Pulmonary artery endothelial cell (primary cell): ENCODE measurements around the gene KCNT1. TPM values are rescaled to one million over a fixed set of nuclear protein-coding genes. Genes with fewer than 3 reads are reported as not detected.
"Not testable (repeated sequence)": the region's sequence is repeated elsewhere in the genome, so short reads cannot be mapped to it uniquely, and the experiment has no call there.

Experiments
- DNase-seq: peaks from one replicate; pipeline ENCODE4 v3.0.0-alpha.2; 2011; ENCODE audit warnings: low read depth, low spot score
- total RNA-seq: library from RNA; depleted of rRNA; stranded (reverse); fragments of >200 nt; gene quantifications from 2 replicates; pipeline ENCODE4 v1.2.3, GENCODE V29; 2014

Gene KCNT1
- under 0.01 TPM in 1 of 2 replicates, not detected in the other for total RNA-seq

DNA sequence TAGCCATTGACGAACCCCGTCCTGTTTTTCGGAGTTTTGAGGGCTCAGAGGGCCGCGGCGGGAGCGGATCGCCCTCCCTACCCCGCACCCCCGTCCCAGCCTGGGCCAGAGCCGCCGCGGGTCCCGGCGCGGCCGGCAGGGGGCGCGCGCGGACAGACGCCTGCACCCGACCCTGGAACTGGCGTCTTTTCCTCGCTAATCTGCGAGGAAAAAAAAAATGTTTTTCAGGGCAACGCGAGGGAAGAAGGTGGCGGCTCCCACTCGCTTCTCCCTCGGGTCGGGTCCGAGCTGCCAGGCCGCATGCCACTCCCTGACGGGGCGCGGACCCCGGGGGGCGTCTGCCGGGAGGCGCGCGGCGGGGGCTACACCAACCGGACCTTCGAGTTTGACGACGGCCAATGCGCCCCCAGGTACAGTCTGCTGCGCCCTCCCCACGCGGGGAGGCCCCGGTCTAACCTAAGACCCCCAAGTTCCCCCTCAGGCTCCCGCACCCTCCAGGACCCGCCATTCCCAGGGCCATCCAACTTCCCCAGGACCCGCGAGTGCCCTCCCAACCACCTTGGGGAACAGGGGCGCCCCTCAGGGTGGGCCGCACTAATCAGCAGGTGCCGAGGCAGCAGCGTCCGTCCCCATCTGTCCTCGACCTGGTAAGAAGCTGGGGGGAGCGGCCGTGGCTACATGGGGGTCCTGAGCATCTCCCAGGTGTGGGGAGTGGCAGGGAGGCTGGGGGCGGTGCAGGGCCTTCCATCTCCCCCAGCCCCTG is at the start of gene KCNT1:
KCNT1 (plus strand) TSS at position 227 of the 763 bp plus-strand sequence; CDS start at position 301, 74 bp downstream.
- no peak for DNase-seq

DNA sequence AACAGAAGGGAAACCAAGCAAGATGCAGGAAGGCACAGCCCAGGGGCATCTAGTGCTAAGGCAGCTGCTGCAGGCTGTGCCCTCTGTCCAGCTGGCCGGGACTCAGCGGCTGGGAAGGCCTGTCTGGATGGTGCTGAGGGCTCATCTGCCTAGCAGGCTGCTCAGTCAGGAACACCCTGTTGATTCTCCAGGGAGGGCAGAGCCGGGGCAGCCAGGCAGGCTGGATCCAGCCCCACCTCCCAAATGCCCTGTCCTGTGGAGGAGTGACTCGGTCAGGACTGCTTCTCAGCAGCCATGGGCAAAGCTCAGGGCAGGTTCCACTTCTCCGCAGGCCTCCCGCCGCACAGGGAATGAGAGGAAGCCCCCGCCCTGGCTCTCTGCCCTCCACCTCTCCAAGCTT is 46.7 kb upstream of the KCNT1 start:
- no peak for DNase-seq

DNA sequence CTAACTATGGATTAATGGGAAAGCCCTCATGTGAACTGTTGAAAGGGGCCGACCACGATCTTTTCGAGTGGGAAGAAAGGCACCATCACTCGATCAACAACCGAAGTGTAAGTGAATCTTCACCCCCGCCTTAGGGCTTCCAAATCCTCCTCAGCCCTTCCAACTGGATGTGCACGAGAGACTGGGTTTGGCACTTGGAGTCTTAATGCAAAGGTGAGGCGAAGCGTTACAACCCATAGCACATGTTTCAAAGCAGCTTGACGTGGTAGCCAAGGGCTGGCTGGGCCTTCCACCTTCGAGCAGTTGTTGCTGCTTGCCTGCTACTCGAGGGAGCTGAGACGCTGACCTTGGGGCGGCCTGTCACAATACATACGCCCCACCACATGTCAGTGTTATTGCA is 44.6 kb upstream of the KCNT1 start:
- no peak for DNase-seq

DNA sequence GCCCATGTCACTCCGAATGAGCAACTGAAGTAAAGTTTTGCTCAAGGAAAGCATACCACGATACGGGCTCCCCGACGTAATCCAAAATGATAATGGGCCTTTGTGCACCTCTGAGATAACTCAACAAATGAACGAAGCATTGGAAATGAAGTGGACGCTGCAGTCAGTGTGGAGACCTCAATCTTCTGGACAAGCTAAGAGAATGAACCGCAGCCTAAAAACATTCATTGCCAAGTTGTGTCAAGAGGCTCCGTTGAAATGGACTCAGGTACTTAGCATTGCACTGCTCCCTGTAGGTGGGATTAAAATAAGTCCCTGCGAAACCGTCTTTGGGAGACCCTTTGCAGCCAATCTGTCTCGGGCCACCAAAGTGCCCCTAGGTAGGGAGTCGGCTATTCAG is 42.7 kb upstream of the KCNT1 start:
- DNase-seq = no peak

DNA sequence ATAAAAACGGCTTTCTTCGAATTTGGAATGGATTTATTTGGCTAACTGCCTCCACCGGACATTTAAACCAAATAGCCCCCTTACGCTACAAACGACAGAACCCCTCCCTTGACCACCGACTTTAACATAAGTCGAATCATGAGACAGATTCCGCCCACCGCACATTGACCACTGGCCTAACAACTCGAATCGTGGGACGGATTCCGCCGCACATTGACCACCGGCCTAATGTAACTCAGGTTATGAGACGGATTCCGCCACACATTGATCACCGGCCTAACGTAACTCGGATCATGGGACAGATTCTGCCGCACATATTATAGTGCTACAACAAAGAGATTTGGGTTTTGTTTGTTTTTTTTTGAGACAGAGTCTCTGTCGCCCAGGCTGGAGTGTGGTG is 41.6 kb upstream of the KCNT1 start:
- no peak for DNase-seq

DNA sequence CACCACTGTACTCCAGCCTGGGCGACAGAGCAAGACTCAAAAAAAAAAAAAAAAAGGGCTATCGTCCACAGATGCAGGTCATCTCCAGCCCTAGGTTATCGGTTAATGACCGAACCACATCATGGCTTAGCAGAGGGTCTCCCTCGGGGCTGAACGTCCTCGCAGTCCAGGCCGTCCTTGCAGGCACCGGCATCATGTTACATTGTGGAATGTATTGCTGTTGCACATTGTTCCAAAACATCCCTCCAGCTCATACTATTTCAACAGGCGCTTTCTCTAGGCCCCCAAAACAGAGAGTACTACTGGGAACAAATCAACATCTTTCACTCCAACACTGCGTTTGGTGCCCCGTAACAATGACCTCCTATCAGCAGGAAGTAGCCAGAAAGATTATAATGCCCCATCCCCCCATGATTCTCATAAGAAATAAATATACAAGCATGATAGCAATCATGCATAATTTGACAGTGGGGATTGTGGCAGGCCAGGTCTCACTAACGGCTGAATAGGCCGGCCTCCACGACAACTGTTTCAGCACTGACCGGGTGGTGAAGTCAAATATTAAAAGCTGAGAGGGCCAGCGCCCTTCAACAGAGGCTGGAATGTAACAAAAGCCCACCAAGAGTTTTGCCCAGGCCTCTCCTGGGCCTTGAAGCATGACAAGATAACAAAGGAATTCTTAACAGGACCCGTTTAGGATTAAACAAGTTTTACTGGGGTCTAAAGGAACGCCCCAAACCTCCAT is 40.0 kb upstream of the KCNT1 start:
- no peak for DNase-seq

DNA sequence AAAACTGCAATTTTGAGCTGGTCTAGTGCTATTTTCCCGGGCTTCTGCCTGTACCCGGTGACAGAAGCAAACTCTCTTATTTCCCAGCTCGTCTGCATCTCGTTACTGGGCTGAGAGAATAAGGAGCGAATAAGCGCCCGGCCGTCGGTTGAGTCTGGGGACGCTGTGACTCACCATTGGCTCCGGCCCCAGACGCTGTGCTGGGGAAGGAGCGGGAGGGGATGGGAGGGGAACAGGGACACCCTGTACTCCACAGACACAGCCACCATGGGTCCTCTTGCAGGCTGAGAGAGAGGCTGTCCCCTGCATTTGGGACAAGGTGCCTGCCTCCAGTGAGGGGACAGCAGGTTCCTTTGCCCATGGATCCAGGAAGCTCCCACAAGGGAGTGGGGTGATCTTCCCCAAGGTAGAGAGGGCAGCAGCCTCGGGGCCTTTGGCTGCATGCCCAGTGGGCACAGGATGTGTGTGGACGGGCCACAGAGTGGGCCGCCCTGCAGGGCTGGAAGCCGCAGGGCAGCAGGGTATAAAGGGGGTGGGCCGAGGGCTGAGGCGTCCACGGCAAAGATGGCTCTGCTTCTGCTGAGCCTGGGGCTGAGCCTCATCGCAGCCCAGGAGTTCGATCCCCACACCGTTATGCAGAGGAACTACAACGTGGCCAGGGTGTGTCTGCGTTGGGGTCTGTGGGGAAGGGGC is 39.1 kb upstream of the KCNT1 start, which contains the start of gene LCN9:
LCN9 (plus strand) TSS at position 552 of the 693 bp plus-strand sequence; CDS start at position 565, 13 bp downstream.
- DNase-seq = no peak

DNA sequence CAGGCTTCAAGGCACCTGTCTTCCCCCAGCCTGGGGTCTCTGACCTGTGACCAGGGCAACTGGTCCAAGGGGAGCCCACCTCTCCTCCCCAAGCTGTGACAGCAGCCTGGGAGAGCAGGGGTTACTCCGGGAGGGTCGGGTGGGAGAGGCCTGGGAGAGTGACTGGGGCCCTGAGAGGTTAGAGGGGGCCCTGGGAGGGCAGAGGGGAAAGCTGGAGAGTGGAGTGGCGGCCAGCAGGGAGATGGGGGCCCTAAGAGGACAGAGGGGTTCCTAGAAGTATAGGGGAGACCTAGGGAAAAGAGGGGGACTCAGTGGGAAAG is 38.6 kb upstream of the KCNT1 start:
- DNase-seq = no peak

DNA sequence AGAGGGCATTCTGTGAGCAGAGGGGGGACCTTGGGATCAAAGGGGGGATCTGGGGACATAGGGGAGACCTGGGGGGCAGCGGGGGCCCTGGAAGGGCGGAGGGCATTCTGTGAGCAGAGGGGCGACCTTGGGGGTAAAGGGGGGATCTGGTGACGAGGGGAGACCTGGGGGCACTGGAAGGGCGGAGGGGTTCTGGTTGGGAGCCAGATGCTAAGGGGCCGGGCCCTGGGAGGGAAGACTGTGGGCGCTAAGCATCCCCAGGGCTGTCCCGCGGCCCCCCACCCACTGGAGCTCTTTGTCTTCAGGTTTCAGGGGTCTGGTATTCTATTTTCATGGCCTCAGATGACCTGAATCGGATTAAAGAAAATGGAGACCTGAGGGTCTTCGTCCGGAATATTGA is 38.1 kb upstream of the KCNT1 start:
- DNase-seq = no peak

DNA sequence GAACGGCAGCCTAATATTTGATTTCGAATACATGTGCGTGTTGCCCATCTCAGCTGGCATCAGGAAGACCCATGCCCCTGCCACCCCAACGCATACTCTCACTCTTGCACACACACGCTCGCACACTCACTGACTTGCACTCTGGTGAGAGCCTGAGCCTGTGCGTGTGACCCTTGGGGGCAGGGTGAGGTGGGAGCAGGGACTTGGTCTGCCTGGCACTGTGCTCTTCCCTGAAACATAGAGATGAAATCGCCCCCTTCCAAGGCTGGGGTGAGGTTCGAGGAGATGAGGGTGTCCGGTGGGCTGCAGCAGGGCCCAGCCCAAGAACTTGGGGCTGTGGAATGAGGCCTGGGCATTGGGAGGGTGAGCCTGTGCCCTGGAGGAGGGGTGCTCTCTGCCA is 37.7 kb upstream of the KCNT1 start:
- DNase-seq = no peak

DNA sequence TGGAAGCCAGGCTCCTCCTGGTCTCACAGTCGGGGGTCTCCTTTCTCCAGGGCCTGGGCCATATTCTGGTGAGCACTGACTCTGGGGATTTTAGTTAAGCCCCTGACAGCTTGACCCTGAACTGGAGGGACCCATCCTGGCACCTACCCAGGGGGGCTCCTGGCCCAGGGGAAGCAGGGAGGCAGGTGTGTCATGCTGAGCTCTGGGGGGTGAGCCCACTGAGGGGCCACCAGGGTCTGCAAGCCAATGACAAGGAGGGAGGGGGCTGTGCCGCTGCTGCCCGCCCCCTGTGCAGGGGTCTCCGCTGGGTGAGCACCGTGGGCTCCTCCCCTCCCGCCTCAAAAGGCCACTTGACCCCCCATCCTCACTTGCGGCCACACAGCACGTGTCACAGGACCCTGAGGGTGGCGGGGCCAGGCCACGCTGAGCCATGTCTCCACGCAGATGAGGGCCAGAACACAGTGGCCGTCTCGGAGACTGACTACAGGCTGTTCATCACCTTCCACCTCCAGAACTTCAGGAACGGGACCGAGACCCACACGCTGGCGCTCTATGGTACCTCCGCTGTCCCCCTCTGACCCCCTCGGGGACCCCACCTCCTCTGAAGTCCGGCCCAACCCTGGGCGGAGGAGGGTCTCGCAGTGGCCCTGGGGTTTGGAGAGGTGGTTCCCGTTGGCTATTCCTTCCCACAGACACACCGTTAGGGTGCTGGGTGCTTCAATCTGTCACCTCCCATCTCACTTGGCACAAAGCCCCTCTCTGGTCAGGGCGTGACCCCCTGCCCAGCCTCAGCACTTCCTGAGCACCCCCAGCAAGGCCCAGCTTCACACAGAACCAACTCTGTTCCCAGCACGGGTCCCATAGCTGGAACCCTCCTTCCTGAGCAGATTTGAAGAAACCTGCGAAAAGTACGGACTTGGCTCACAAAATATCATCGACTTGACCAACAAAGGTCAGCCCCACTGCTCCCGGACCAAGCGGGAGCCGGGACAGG is 36.9 kb upstream of the KCNT1 start:
- no peak for DNase-seq

DNA sequence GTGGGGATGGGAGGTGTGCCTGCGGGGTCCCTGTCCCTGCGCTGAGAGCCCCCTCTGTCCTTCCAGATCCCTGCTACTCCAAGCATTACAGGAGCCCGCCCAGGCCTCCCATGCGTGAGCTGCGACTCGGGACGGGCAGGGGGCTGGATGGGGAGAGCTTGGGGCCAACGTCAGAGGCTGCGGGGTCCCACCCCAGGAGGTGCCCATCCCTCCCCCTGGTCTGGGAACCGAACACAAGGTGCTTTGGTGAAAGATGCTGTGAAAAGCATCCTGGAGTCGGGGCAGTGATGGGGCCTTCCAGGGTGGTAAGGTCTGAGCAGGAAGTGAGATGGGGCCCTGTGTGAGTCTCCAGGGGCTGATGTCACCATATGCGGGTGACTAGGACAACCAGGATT is 36.2 kb upstream of the KCNT1 start:
- DNase-seq = no peak

DNA sequence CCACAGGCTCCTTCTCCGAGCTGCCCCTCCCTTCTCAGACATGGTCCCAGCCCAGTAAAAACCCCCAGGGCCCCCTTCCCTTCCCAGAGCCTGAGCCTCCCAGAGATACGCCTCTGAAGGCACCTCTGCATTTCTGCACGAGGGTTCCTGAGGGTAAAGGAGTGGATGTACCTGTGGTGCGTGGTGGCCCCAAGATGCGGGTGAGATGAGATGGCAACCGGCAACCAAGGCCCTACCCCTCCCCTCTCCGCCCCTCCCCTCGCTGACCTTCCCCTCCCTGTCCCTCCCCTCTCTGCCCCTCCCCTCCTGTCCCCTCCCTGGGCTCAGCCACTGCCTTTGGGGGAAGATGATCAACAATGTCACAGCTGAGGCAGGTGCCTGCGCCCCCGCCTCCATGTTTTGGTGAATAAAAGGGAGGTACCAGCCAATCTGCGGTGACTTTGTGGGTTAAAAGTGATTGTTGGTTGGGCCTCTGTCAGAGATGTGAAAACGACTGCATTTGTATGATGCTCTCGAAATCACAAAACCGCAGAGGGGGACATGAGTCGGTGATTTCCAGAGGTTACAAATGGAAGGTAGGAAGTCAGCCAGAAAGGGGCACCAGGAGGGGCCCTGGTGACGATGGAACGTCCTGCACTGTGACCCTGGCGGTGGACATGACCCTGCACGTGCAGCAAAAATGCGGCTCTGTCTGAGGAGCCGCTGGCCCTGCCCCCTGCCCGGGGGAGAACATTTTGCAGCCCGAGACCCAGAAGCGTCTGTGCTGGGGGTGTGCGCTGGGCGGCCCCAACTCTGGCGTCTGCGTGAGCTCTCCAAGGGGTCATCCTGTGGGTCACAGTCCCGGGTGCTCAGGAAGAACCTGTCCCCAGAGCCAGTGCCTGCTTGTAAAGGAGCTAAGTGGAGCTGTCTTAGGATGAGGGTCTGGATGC is 35.2 kb upstream of the KCNT1 start:
- no peak for DNase-seq

DNA sequence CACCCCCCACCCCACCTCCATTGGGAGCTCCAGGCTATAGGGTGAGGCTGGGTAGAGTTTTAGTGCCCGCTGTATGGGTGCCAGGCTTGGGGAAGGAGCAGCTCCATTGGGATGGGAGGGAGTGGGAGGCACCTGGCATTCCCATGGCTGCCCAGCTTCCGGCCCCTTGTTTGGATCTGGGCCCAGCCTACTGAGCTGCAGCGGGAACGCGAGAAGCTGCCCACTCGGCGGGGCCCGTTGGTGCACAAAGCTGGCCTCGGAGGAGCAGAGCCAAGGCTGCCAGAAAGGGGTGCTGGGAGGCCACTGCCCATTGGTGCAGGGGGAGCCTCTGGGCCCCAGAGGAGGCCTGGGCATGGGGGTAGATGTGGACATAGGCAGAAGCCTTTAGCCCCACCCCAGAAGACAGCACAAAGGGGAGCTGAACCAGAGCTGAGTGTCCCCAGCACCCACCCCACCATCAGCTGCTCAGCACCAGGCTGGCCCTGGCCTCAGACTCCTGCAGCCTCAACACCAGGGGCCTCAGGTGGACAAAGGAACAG is 34.5 kb upstream of the KCNT1 start:
- DNase-seq = no peak

DNA sequence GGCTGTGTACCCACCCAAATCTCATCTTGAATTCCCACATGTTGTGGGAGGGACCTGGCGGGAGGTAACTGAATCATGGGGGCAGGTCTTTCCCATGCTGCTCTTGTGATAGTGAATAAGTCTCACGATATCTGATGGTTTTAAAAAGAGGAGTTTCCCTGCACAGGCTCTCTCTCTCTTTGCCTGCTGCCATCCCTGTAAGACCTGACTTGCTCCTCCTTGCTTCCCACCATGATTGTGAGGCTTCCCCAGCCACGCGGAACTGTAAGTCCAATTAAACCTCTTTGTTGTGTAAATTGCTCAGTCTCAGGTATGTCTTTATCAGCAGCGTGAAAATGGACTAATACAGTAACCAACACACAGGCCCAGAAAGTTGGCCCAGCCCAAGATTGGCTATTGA is 33.0 kb upstream of the KCNT1 start:
- not testable (repeated sequence) for DNase-seq

DNA sequence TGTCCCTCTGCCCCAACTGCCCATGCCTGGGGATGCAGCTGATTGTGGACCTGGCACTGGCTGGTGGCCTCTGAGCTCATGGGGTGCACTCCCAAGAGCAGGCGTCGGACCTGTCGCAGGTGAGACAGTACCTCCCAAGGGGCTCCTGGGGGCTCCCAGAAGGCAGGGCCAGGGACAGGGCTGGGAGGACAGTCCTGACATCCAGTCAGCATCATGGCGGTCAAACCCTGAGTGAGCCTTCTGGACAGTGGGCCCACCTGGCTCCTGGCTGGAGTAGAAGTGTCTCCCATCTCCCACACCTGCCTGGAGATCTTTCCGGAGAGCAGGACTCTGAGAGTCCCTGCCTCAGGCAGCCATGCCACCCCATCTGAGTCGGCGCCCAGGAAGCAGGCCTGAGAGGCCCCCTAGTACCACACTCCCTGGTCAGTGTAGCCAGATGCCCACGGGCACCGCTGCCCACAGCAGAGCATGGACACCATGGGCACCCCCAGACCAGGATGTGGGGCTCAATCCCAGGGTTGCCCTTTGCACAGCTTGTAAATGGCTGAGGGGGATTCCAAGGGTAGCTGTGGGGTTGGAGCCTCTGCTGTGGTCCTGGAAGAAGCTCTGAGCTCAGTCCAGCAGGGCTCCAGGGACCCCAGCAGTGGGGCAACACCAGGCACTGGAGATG is 32.2 kb upstream of the KCNT1 start:
- no peak for DNase-seq

DNA sequence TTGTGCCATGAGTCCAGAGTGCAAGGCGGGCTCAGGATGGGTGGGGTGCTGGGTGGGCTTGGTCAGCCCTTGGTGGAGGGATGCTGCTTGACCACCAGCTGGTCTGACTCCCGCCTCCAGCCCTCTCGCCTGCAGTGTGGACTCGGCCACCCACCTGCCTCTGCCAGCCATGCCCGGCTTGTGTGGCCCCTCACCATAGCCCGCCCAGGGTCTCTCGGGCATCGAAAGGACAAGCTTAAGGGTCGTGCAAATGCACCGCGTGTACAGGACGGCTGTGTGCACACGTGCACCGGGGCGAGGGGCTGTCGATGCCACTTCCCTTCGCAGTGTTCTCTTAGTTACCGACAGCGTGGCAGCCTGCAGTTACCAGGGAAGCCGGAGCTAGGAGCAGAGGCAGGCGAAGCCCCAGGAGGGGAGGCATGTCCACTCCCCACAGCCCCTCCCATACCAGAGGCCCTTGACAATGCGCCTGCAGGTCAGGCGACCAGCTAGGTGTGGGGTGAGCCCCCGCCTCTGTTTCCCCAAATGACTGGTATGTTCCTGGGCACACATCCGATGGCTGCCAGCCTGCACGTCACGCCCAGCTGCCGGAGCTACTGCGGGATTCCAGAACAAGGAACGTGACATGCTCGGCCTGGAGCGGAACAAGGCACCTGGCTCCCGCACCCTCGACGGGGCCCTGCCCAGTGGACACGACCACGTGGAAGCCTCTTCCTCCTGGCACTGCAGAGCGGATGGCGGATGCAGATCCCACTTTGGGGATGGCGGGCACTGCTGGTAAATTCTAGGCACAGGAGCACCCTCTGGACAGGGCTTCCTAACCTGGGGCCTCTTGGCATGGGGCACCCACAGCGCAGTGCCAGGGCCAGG is 31.0 kb upstream of the KCNT1 start:
- no peak for DNase-seq

DNA sequence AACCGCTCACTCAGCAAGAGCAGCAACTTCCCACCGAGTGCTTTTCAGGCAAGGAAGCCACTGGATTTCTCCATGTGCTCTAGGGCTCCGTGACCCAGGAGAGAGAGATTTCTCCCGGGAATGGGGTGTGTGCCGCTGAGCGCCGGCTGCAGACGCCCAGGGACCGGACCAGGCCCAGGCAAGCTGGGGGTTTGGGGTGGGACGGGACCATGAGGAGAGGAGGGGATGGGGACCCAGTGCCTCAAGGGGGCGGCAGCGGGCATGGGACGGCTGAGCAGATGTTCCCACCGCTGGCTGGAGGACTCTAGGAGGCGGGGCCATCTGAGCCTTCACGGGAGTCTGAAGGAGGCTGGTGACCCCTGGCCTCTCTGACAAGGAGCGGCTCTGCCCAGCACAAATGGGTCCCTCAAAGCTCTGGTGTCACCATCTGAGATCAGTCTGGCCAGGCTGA is 30.4 kb upstream of the KCNT1 start:
- no peak for DNase-seq
